ENCODE results near the gene SDK2.

Gene SDK2

DNA sequence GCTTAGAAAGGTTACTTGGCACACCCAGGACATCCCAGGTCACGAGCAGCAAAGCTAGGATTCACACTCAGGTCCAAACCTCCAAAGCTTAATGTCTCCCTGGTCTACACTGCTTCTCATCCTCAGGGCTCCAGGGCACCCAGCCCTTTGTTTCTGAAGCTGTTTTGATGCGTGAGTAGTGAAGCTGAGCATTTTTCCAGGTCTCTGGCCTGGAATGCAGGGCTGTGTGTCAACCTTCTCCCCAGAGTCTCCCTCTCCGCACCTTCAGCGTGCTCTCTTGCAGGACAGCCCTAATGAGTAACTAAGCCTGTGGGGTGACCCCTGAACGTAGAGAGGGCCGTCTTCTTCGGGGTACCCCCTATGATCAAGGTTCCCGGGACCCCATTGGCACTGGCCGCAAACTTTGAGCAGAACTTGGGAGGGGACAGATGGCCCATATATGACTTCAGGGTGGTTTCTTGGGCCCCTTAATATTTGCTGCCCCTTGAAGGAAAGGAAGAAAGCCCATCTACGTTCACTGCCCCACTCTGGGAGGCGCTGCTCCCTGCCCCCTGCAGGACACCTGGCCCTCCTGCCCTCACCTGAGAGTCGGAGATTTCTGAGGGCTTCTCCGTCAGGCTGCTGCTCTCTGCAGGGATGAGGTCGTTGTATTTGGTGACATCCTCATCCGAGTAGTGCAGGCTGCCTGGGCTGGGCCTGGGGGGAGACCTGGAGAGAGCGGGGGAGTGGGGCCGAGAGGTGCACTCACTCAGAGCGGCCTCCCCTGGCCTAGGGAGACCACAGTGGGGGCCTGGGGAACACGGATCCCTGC is 296.0 kb downstream of the SDK2 start:
- no peak for TF ChIP-seq ZNF274 (IDR thresholded peaks at IDR 0.05; ENCODE audit: low read depth, low read length)
- H3K4me3 ChIP-seq (ENCODE audit: low read length) = no peak overlapping the region

DNA sequence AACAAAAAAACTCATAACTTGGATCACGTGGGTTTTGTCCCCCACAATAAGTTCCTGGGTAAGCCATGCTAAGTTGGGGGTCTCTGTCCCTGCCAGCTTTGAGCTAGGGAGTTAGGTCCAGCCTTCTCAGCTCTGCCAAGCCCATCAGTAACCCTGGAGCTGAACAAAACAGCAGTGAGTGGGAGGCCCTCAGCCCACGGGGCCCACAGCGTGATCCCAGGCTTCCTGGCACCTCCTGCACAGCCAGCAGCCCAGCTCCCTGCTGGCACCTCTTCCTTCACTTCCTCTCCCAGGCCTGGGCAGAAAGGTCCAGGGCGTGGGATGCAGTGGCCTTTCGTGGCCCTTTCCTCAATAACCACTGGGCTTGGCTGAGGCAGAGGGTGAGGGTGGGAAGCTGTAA is 296.9 kb downstream of the SDK2 start:
- H3K4me3 ChIP-seq (ENCODE audit: low read length) = no peak overlapping the region
- TF ChIP-seq ZNF274 (IDR thresholded peaks at IDR 0.05; ENCODE audit: low read depth, low read length) = no peak

DNA sequence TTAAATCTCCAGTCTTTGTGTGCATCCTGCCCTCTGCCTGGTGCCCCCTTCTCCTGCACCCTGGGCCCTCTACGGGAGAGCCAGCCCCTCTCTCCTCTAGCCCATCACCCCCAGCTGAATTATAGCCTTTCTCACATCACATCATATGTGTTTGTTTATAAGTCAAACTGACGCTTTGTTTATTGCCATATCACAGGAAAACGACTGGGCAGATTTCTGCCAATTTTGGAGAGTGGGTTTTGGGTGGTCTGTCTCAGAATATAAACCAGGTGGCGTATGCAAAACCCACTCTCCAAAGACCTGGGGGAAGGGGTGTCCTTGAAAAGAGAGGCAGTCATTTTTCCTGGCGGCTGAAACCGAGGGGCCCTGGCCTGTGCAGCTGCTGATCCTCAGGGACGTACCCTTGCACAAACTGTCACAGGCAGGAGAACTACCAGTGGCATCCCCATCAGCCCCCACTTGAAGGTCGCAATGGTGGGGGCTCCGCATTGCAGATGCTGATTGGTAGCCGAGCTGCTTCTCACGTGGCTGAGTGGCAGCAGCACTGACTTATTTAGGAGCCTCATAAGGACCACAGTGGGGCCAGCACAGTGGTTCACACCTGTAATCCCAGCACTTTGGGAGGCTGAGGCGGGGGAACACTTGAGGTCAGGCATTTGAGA is 297.6 kb downstream of the SDK2 start:
- H3K4me3 ChIP-seq (ENCODE audit: low read length) = no peak overlapping the region
- no peak for TF ChIP-seq ZNF274 (IDR thresholded peaks at IDR 0.05; ENCODE audit: low read depth, low read length)

DNA sequence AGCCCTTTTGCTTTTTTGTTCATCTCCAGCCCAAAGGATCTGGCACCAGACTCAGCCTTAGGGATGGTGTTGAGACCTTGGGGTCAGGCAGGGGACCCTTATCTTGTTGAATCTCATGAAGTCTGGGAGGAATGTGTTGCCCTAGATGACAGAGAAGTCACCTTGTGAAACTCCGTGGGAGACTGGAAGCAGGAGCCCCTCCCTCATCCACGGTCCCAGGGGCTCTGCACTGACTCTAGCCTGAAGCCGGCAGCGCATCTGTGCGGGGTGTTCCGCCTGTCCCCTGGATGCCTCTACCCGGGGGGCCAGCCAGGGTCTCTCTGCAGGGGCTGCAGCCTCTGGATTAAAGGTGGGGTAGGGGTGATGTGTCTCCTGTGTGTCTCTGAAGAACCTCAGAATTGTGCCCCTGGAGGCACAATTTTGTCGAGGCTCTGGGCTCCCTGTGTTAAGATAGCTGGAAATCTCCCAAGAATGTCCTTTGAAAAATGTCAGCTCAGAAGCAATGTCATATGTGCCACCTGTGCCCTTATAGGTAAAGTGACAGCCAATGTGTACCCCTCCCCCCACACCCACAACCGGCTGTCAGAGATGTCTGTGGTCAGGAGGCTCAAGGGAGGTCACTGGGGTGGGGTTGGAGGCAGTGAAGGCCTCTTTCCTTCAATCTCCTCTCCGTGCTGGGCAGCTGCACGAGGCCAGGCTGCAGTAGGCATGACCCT is 300.3 kb downstream of the SDK2 start:
- no peak overlapping the region for H3K4me3 ChIP-seq (ENCODE audit: low read length)
- TF ChIP-seq ZNF274 (IDR thresholded peaks at IDR 0.05; ENCODE audit: low read depth, low read length) = no peak

DNA sequence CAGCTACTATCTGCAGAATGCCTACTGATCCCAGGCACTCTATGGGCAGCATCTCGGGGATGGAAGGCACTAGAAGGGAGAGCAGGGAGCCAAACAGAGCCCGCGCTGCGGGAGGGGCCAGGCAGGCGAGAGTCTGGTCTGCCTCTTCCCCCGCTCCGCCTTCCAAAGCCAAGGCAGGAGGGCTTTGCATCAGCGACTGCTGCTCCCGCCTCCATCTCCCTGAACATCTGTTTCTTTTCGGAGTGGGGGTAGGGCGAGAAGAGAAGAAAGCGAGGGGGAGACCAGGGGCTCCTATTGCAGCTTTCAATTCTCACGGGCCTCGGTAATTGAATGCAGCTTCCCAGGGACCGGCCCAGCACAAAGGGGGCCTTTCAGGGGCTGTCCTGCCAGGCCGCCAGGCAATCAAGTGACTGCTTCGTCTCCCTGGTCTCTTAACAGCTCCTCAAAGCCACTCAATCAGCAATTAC is 301.0 kb downstream of the SDK2 start:
- no peak for TF ChIP-seq ZNF274 (IDR thresholded peaks at IDR 0.05; ENCODE audit: low read depth, low read length)
- no peak overlapping the region for H3K4me3 ChIP-seq (ENCODE audit: low read length)

DNA sequence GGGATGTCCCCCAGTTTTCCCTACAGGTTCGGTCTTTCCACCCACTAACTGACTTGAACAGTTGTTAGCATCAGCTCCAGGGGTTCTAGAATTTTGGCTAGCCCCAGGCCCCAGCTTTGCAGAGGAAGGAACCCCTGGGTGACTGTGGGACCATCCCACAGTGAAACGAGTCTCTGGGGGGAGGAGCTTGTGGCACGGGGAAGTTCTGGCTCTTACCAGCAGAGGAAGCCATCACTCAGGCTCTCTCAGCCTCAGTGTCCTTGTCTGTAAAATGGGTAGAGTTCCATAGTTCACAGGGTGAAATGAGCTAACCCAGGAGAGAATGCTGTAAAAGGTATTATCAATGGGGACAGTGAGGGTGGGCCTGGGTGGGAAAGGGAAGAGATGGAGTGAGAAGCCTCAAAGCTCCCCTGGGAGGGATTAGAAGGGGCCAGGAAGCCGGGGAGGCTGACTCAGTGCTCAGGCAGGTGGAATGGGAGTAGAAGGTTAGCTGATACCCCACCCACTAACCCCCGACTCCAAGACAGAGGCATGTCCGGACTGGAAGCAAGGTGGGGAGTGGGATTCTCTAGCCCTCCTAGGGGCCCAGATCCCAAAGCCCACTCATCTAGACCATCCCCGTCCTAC is 301.6 kb downstream of the SDK2 start:
- no peak for TF ChIP-seq ZNF274 (IDR thresholded peaks at IDR 0.05; ENCODE audit: low read depth, low read length)
- H3K4me3 ChIP-seq (ENCODE audit: low read length) = no peak overlapping the region

DNA sequence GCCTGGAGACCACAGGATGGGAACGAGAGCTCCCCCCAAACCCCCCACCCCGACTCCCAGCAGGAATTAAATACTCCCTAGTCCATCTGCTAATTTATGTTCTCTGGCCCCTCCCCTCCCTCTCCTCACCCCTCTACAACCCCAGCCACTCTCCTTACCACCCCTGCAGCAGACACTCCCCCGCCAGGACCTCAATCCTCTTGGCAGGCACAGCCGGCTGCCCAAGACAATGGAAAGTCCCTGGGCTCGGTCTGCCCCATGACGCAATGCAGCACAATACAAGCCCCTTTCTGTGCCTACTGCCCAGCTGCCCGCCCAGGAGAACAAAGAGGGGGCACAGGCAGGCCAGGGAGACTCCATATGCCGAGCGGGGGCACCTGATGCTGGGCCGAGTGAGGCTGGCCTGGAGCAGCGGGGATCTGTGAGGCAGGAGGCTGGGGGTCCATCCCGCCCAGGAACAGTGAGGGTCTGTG is 302.2 kb downstream of the SDK2 start:
- no peak for TF ChIP-seq ZNF274 (IDR thresholded peaks at IDR 0.05; ENCODE audit: low read depth, low read length)
- no peak overlapping the region for H3K4me3 ChIP-seq (ENCODE audit: low read length)

DNA sequence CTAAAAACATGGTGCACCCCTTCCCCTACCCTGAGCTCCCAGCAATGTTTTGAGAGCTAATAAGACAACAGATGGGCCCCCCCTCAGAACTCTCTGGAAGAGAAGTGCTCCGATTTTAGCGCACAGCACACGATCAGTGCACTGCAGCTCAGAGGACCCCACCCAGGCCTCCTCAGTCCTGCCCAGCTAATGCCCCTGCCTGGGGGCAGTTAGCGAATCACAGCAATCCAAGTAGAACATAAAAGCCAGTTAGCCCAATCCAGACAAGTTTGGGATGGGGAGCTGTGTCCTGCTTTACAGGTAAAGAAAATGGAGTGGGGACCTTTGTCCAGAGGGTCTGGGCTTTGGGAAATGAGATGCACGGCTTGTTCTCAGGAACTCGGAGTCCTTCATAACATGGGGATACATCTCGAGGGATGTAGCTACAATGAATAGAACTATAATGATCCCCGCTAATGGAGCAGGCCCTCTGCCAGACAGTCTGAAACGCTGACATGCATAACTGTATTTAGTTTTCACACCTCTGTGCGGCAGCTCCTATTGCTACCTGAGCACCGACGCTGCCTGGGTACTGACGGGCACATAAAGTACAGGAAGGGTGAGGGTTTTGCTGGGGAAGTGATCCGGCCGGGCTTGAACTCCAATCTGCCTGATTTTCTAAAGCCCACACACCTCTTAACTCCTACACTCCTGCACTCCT is 302.7 kb downstream of the SDK2 start:
- no peak overlapping the region for H3K4me3 ChIP-seq (ENCODE audit: low read length)

DNA sequence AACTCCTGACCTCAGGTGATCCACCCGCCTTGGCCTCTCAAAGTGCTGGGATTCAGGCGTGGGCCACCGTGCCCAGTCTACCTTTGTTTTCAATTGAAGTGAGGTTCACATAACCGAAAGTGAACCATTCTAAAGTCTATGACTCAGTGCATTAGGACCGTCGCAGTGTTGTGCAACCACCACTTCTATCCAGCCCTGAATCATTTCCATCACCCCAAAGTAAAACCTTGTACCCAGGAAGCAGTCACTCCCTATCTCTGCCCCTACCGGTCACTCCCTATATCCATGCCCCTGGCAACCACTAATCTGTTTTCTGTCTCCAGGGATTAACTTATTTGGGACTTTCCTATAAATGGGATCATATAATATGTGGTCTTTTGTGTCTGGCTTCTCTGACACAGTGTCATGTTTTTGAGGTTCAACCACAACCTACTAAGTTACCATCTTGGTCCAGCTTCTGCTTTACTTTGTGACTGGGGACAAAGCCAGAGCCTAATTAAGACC is 304.1 kb downstream of the SDK2 start:
- no peak overlapping the region for H3K4me3 ChIP-seq (ENCODE audit: low read length)
- no peak for TF ChIP-seq ZNF274 (IDR thresholded peaks at IDR 0.05; ENCODE audit: low read depth, low read length)

More for the DNA sequence above, 302.7 kb downstream of the SDK2 start:
- no peak for TF ChIP-seq ZNF274 (IDR thresholded peaks at IDR 0.05; ENCODE audit: low read depth, low read length)

DNA sequence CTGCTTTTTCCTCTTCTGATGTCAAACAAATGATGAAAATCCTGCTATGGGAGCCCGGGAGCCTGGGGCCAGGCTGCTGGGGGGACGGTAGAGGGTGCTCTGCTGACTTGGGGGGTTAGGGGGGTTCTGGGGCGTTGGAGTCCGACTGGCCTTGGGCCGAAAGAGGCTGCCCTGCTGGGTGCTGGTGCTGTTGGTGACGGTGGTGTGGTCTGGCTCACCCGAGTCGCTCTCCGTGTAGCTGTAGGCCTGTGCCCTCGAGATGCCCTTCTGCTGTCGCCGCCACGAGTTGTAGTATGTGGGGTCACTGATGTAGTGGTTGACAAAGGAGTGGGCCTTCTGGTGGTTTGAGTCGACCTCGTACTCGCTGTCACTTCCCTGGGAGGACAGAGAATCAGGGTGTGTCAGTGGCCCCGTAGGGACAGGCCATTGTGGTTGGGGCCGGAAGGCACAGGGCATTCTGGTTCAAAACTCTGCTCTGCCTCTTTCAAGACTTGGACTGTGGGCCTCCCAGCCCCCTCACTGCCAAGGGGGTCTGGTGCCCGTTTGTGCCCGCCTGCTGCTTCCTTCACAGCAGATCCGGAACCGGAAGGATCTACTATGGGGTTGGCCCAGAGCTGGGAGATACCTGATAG is 305.6 kb downstream of the SDK2 start:
- TF ChIP-seq ZNF274 (IDR thresholded peaks at IDR 0.05; ENCODE audit: low read depth, low read length) = no peak
- no peak overlapping the region for H3K4me3 ChIP-seq (ENCODE audit: low read length)

DNA sequence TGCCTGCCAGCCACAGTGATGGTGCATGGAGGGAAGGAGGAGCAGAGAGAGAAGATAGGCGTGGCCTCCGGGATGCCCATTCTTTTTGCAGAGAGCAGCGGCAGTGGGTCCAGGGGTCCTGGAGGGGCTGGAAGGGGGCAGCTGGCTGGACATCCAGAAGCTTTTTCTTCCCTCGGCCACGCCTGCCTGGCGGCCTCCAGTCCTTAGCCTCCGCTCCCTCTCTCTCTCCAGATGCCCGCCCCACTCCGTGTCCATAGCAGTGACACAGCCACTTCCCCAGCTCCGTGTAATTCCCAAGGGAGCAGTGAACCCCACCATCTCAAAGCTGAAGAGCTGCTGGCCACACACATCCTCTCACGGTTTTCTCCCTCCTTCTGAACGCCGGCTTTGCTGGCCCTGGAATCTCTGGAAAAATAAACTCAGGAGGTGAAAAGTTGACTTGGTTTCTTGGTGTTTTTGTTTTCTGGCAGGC is 306.2 kb downstream of the SDK2 start:
- no peak for TF ChIP-seq ZNF274 (IDR thresholded peaks at IDR 0.05; ENCODE audit: low read depth, low read length)
- H3K4me3 ChIP-seq (ENCODE audit: low read length) = no peak overlapping the region

DNA sequence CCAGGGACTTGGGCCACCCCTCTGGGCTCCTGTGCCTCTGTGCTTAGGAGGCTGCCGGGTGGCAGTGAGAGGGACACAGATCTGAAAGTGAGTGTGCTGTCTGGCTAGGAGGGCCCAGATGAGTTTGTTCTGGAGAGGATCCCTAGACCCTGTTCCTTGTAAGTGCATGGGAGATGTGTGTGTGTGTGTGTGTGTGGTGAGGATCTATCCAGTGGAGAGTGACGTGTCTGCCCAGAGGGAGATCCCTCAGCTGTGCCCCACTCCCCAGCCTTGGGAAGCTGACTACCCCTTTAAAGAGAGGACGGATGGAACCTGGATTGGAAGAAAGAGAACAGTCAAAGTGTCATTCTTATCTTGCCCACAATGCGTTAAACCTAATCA is 306.9 kb downstream of the SDK2 start:
- no peak overlapping the region for H3K4me3 ChIP-seq (ENCODE audit: low read length)
- TF ChIP-seq ZNF274 (IDR thresholded peaks at IDR 0.05; ENCODE audit: low read depth, low read length) = no peak

All from GM08714 (cell line).